Coronary artery (tissue), 2 donors: ENCODE measurements around the gene PCDHGC3.

Experiments used
- DNase-seq: peaks from one replicate; pipeline ENCODE4 v3.0.0-alpha.2; 2017; ENCODE audit warnings: low spot score
- H3K27ac ChIP-seq, 2 donors: fragments of 200-600 bp; sonication (generic); one replicate each; pipeline ENCODE4 v1.5.1; 2016 to 2019
- H3K4me3 ChIP-seq: fragments of 200-600 bp; sonication (generic); 2 replicates; pipeline ENCODE4 v1.5.1; 2016; ENCODE audit warnings: mild to moderate bottlenecking, moderate library complexity
- CTCF ChIP-seq: fragments of 200-600 bp; sonication (generic); IDR thresholded peaks from one replicate; pipeline ENCODE4 v1.5.1; 2019; ENCODE audit warnings: antibody characterized with exemption

PCDHGC3 gene

GRCh38 chr5:141512911-141513626 lies 37.3 kb downstream of the PCDHGC3 start:
- DNase-seq, result peak; percentile 78
- Histone ChIP-seq H3K27ac (peak overlapping the region; percentile 94 to 96), H3K4me3 (peak overlapping the region; percentile 82)
- no peak for TF ChIP-seq CTCF

- peak; percentile 91 for DNase-seq
- TF ChIP-seq CTCF, result no peak
Measured at GRCh38 chr5:141513627-141514329, 38.0 kb downstream of the PCDHGC3 start.

GRCh38 chr5:141514330-141515133 lies 38.8 kb downstream of the PCDHGC3 start:
- peak overlapping the region; percentile 82 for H3K4me3 ChIP-seq
- DNase-seq, result no peak

More at GRCh38 chr5:141513627-141514329, 38.0 kb downstream of the PCDHGC3 start:
- H3K27ac ChIP-seq, result peak overlapping the region; percentile 94 to 96
- peak overlapping the region; percentile 82 for H3K4me3 ChIP-seq

GRCh38 chr5:141515141-141515540 lies 39.4 kb downstream of the PCDHGC3 start:
- no peak for DNase-seq
- Histone ChIP-seq H3K4me3 (no peak overlapping the region), H3K27ac (peak overlapping the region; percentile 94 to 96)
- no peak for TF ChIP-seq CTCF

More at GRCh38 chr5:141514330-141515133, 38.8 kb downstream of the PCDHGC3 start:
- no peak for TF ChIP-seq CTCF
- H3K27ac ChIP-seq, result peak overlapping the region; percentile 94 to 96

GRCh38 chr5:141515946-141516671 lies 40.3 kb downstream of the PCDHGC3 start:
- H3K27ac ChIP-seq, result peak overlapping the region; percentile 76 to 94

More at GRCh38 chr5:141515946-141516671, 40.3 kb downstream of the PCDHGC3 start:
- peak; percentile 67 for DNase-seq
- TF ChIP-seq CTCF, result no peak
- H3K4me3 ChIP-seq, result no peak overlapping the region
